Fibroblast of lung (primary cell): ENCODE measurements around the gene NUP93.
"Not testable (repeated sequence)": the region's sequence is repeated elsewhere in the genome, so short reads cannot be mapped to it uniquely, and the experiment has no call there.

Source experiments
- EZH2 ChIP-seq: IDR thresholded peaks from 2 replicates; pipeline ENCODE4 v1.5.1; 2012; ENCODE audit warnings: low read length, control low read depth, mild to moderate bottlenecking; ENCODE audit errors: missing control alignments
- TF ChIP-seq, protein P1 (sequence below), 2 donors: IDR thresholded peaks in 1 of 2; conservative IDR thresholded peaks in 1 of 2; 1 replicate in 1 of 2; 2 replicates in 1 of 2; pipeline ENCODE4 v1.5.1; 2011 to 2012; ENCODE audit warnings: low read length in 2 of 2, control low read depth in 1 of 2, inconsistent platforms in 1 of 2, low read depth in 1 of 2, mild to moderate bottlenecking in 1 of 2

- TF ChIP-seq EZH2: not testable (repeated sequence)
- TF ChIP-seq, protein P1, sequence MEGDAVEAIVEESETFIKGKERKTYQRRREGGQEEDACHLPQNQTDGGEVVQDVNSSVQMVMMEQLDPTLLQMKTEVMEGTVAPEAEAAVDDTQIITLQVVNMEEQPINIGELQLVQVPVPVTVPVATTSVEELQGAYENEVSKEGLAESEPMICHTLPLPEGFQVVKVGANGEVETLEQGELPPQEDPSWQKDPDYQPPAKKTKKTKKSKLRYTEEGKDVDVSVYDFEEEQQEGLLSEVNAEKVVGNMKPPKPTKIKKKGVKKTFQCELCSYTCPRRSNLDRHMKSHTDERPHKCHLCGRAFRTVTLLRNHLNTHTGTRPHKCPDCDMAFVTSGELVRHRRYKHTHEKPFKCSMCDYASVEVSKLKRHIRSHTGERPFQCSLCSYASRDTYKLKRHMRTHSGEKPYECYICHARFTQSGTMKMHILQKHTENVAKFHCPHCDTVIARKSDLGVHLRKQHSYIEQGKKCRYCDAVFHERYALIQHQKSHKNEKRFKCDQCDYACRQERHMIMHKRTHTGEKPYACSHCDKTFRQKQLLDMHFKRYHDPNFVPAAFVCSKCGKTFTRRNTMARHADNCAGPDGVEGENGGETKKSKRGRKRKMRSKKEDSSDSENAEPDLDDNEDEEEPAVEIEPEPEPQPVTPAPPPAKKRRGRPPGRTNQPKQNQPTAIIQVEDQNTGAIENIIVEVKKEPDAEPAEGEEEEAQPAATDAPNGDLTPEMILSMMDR (conservative IDR thresholded peaks at IDR 0.05 in 1 of 2, IDR thresholded peaks at IDR 0.05 in 1 of 2; ENCODE audit: low read depth in 1 of 2, low read length in 2 of 2): not testable (repeated sequence)
Observed at GRCh38 chr16:56884929-56885328, 155.0 kb downstream of the NUP93 start.
